Left colon (tissue), 2 donors: ENCODE data around the gene RAP1GAP2. TPM values are rescaled to one million over a fixed set of nuclear protein-coding genes. Genes with fewer than 3 reads are reported as not detected.
A peak's percentile ranks its signal among the peaks of the same experiment; 100 is the strongest.

ENCODE experiments used
- ATAC-seq: fragments of 200-7000 bp; cut with Tn5 transposase; one replicate; pipeline ENCODE4 v1.9.1; 2020; ENCODE audit warnings: mild to moderate bottlenecking, moderate library complexity
- DNase-seq, 2 donors: peaks; one replicate each; pipeline ENCODE4 v3.0.0-alpha.2; 2020
- intact Hi-C, 2 donors: fragments of 100-400 bp; cut with DNase I in 1 of 2; cut with micrococcal nuclease in 1 of 2; formaldehyde crosslinking; loops; one replicate each; pipeline versions ENCODE4 v1.11.2 to v1.14.0; 2022; cut with DNase I, micrococcal nuclease
- total RNA-seq, 2 donors: library from RNA; stranded (reverse); fragmentation: NEBNext Ultra II Directional; extraction: Animal tissue kit (Norgen Biotek cat#: 25700); gene quantifications; one replicate each; pipeline ENCODE4 v1.2.1, GENCODE V29; 2021
- donor health status: DM: no; HTN: no; CAD: no.
- donor health status: DM: yes; HTN: yes; CAD: no.

The RAP1GAP2 gene
- total RNA-seq, 2 donors from 2014 or later: 40.8 to 55.2 TPM

DNA sequence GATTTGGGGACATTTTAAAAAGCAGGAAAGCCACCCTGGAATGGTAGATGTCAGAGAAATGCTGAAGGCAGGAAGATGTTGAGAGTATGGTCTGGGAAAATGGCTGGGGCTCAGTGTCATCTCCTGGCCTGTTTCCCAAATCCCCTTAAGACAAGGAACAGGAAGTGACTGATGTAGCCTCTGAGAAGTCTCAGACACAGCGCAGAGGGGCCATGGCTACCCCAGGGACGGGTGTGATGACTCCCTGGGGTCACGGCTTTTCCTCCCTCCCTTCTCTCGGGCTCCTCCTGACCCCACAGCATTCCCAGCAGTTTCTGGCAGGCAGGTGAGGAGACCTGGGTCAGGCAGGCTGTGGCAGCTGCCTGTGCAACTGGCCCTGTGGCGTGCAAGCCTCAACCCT lies 45.4 kb downstream of the RAP1GAP2 start:
- ATAC-seq: no peak

GRCh38 chr17:2842464-2842863 lies 46.2 kb downstream of the RAP1GAP2 start:
- no peak for ATAC-seq
- intact Hi-C loops: no loop called here
- no peak for DNase-seq

More for the DNA sequence above, 45.4 kb downstream of the RAP1GAP2 start:
- no peak for DNase-seq
- intact Hi-C loops: no loop called here

- DNase-seq: no peak
- ATAC-seq: peak; percentile 69
- intact Hi-C loops: no loop called here
Measured at GRCh38 chr17:2844416-2844815, 48.2 kb downstream of the RAP1GAP2 start.

DNA sequence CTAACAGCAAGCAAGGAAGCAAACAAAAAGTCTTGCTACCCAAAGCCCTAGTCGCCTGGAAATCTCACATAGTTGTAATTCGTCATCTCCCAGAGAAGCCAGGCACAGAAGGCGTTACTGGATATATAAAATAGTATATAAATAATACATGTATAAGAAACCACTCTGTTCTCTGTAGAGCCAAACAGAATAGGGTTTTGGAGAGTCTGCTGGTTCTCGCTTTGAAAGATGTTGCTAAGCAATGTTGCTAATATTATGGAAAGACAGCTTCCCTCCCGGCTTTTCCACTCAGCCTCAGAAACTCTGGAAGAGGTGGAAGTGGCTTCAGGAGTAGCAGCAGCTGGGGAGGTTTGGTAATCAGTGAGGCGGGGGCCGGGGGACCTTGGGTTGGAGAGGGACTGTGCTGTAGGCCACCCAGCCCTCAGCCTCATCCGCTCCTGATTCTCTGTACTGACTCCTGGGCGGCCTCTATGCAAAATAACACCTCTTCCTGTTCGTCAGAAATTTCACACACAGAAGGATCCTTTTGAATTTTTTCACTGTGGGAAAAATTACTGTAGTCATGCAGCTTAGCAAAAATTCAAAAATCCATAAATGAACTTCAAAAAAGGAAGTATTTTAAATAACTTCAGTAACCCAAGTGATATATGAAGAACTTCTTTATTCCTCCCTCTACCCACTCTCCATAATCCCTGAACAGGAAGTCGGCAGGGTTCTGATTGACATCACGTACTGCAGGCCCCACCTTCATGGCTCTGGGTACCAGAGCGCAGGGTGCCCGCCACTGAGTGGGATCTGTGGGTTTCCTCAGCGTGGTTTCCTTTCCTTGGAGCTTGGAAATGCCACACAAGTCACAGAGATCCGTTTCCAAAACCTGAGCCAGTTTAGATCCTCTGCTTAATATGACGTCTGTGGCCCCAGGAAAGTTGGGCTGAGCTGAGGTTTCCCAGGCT lies 51.4 kb downstream of the RAP1GAP2 start:
- intact Hi-C loops: loop anchor here in 1 of 2 donors (5.0 kb wide), 1 partner anchor 165 kb away; no protein-coding TSS in a partner anchor
- DNase-seq (no peak), ATAC-seq (no peak)

DNA sequence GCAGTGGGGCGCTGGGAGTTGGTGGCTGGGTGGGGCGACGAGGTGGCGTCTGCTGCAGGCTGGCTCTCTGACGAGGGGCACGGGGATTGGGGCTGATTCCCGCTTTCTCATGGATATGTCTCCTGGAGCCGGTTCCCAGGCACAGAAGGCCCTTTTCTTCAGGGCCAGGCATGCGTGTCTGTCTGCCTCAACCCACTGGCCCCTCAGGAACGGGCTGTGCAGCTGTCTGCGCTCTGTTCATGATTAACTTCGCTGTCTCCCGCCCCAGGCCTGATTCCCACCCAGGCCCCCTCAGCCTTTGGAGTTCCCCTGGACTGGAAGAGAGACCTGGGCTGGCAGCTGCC lies 53.1 kb downstream of the RAP1GAP2 start:
- intact Hi-C loops: loop anchor here in 1 of 2 donors (5.0 kb wide), 1 partner anchor 163 kb away; no protein-coding TSS in a partner anchor
- ATAC-seq (no peak), DNase-seq (no peak)

DNA sequence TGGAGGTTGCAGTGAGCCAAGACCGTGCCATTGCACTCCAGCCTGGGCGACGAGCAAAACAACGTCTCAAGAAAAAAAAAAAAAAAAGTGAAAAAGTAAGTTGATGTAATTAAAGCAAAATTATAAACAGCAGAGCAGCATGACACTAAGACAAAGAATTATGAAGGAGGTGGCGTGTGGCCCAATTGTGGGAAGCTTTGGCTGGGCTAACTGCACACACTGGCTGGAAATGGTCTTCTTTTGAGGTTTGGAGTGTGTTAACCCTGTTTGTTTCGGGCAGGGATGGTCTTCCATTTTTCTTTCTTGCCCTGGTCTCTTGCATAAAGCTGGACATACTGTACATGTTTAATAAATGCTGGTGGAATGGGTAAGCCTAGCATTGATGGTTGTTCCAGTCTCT lies 54.8 kb downstream of the RAP1GAP2 start:
- ATAC-seq: no peak
- intact Hi-C loops: no loop called here
- DNase-seq: no peak

GRCh38 chr17:2851615-2852014 lies 55.4 kb downstream of the RAP1GAP2 start:
- intact Hi-C loops: no loop called here
- DNase-seq (no peak), ATAC-seq (no peak)

- ATAC-seq: no peak
- DNase-seq: no peak
- intact Hi-C loops: no loop called here
Measured at GRCh38 chr17:2852221-2852620, 56.0 kb downstream of the RAP1GAP2 start.

- DNase-seq (no peak), ATAC-seq (no peak)
- intact Hi-C loops: no loop called here
Measured at GRCh38 chr17:2852729-2853282, 56.6 kb downstream of the RAP1GAP2 start.

GRCh38 chr17:2853283-2854142 lies 57.3 kb downstream of the RAP1GAP2 start:
- peak; percentile 53 to 60 for DNase-seq
- ATAC-seq: peak; percentile 71
- intact Hi-C loops: no loop called here

DNA sequence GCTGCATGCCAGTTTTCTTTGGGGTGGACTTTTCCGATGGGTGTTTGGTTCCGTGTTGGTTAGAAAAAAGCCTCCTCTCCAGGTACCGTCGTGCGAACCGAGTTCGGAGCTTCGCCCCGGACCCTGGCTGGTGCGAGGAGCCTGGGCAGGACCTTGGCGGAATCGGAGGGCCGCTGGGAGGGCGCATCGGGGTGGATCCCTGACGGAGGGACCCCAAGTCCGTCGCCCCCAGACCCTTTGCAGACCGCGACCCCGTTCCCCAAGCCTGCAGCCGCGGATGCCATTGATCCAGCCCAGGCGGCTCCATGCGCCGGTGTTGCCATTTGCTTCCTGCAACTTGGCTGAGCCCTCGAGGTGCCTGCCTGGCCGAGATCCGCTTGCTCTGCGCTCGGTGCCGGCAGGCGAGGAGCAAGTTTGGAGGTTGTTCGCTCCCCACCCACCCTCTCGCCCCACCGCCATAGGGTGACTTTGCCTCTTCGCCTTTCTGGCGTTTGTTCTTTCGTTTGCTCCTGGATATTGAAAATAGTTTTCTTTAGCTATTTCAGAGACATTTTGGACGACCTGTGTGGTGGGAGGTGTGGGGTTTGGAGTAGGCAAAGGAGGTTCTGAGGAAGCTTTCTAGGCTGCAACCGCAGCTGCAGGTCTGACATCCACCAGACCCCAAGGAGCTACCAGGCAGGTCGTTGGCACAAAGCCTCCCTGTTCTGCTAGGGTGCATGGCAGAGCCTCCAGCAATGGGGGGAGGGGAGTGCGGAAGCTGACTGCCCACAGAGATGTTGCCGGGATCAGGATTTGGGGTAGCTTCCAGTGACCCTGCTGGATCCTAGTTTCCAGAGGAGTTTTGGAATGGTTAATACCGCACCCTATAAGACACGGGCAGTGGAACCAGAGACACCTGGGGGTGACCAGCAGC lies 58.2 kb downstream of the RAP1GAP2 start:
- ATAC-seq (peak; percentile 51), DNase-seq (peak; percentile 43 to 46)
- intact Hi-C loops: no loop called here

DNA sequence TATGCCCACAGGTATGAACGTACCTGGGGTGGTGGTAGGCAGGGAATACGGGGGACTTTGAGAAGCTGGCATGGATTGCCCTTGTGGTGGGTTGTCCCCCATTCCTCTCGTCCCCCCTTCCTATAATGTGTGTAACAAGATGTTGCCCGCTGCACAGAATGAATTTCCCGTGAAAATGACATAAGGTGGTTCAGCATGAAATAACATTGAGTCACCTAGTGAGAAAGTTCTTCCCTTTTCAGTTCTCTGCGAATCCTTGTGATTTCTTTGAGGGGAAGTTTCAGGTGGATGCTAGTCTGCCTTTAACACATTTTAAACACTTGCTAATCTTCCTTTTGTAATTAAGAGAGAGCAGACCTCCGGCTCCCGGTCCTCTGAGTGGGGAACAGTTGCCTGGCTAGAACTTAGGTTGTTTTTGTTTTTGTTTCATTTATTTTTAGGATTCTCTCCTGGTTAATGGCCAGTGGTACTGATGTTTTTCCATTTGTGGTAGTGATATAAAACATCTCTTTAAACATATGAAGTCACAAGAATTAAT lies 58.9 kb downstream of the RAP1GAP2 start:
- intact Hi-C loops: no loop called here
- no peak for ATAC-seq
- DNase-seq: no peak

- DNase-seq (no peak), ATAC-seq (no peak)
- intact Hi-C loops: no loop called here
Measured at GRCh38 chr17:2856727-2857126, 60.5 kb downstream of the RAP1GAP2 start.

DNA sequence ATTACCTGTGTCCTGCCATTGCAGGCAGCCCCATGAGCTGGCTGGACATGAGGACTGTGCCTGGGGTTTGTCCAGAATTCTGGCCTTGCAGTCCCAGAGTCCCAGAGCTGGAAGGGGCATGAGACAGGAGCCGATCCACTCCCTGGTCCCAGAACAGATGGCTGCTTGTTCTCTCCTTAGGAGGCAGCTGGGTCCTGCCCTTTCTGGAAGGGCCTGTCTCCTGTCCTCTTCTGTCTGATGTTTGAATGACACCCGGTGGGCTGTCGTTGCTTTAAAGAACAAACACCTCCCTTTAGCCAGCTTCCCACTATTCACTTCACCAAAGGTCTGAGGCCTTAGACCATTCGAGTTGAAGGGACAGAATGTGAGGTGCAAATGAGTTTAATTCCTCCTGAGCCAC lies 63.8 kb downstream of the RAP1GAP2 start:
- DNase-seq (no peak), ATAC-seq (no peak)
- intact Hi-C loops: no loop called here

DNA sequence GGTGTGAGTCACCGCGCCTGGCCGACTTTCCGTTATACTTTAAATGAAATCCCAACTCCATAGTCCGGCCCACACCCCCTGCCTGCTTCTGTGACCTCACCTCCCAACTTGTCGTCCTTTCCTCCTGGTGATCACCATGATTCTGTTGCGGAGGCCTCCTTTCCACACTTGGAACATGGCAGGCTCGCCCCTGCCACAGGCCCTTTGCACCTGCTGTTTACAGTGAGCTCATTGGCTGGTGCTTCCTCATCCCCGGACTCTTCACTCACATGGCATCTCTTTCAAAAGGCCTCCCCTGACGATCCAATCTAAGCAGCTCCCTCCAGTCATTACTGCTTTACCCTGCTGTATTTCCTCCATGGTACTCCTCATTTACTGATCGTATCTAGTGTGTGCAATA lies 64.6 kb downstream of the RAP1GAP2 start:
- DNase-seq: no peak

GRCh38 chr17:2862197-2862596 lies 66.0 kb downstream of the RAP1GAP2 start:
- no peak for ATAC-seq
- intact Hi-C loops: no loop called here
- no peak for DNase-seq

More for the DNA sequence above, 64.6 kb downstream of the RAP1GAP2 start:
- intact Hi-C loops: no loop called here
- ATAC-seq: no peak

DNA sequence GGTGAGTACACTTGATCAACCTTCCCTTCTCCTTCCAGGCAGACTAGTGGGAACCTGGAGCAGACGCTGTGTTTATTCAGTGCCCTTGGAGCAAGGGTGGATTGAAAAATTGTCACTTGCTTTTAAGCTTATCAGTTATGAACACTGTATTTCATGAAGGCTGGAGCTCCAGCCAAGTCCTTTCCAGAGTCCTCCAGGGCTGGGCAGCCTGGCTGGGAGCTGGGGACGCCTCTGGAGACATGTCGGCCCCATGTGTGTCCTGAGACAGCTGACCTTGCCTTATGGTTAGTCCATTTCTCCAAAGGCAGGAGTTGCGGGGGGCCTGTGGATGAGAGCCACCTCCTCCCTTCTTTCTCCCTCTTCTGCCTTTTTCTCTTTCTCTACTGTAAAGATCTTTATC lies 67.0 kb downstream of the RAP1GAP2 start:
- DNase-seq (no peak), ATAC-seq (no peak)
- intact Hi-C loops: no loop called here

- intact Hi-C loops: no loop called here
- no peak for ATAC-seq
- no peak for DNase-seq
Measured at GRCh38 chr17:2865228-2865627, 69.0 kb downstream of the RAP1GAP2 start.
